Gastroesophageal sphincter (tissue), 4 donors: Measurements from ENCODE around the gene CRYBA4. TPM values are rescaled to one million over a fixed set of nuclear protein-coding genes. Genes with fewer than 3 reads are reported as not detected.
A peak's percentile ranks its signal among the peaks of the same experiment; 100 is the strongest.

Experiments
- ATAC-seq: fragments of 150-250 bp; one replicate; pipeline ENCODE4 v1.9.1; 2016; ENCODE audit warnings: mild to moderate bottlenecking, moderate library complexity
- H3K27ac ChIP-seq, 4 donors: fragments of 200-600 bp; sonication (generic) in 3 of 4; 1 replicate in 3 of 4; 2 replicates in 1 of 4; pipeline ENCODE4 v1.5.1; 2016 to 2019
- H3K27me3 ChIP-seq: fragments of 200-600 bp; sonication (generic); one replicate; pipeline ENCODE4 v1.5.1; 2019
- H3K36me3 ChIP-seq, 2 donors: fragments of 200-600 bp; sonication (generic); one replicate each; pipeline ENCODE4 v1.5.1; 2019; ENCODE audit warnings: control low read depth in 1 of 2
- H3K4me1 ChIP-seq, 3 donors: fragments of 200-600 bp; sonication (generic); 1 replicate in 2 of 3; 2 replicates in 1 of 3; pipeline ENCODE4 v1.5.1; 2016 to 2019; ENCODE audit warnings: control low read depth in 2 of 3
- H3K4me3 ChIP-seq, 2 donors: fragments of 200-600 bp; sonication (generic); one replicate each; pipeline ENCODE4 v1.5.1; 2019; ENCODE audit warnings: mild to moderate bottlenecking in 1 of 2, moderate library complexity in 1 of 2
- H3K9me3 ChIP-seq, 3 donors: fragments of 200-600 bp; sonication (generic); one replicate each; pipeline ENCODE4 v1.5.1; 2017 to 2019; ENCODE audit warnings: control low read depth in 2 of 3
- CTCF ChIP-seq, 4 experiments: fragments of 200-600 bp in 2 of 4; fragments of 450-650 bp in 2 of 4; sonication (generic) in 1 of 4; IDR thresholded peaks; one replicate each; pipeline ENCODE4 v1.5.1; 2017 to 2019; ENCODE audit warnings: antibody characterized with exemption in 4 of 4, mild to moderate bottlenecking in 2 of 4, moderate library complexity in 2 of 4
- EP300 ChIP-seq: sonication (generic); formaldehyde crosslinking; IDR thresholded peaks from one replicate; pipeline ENCODE4 v1.6.1; 2017; ENCODE audit warnings: antibody characterized with exemption, mild to moderate bottlenecking
- POLR2A ChIP-seq, 2 donors: fragments of 450-650 bp; IDR thresholded peaks; one replicate each; pipeline ENCODE4 v1.6.1; 2017; ENCODE audit warnings: antibody characterized with exemption in 2 of 2, mild to moderate bottlenecking in 2 of 2, moderate library complexity in 1 of 2
- POLR2AphosphoS5 ChIP-seq: sonication (generic); formaldehyde crosslinking; IDR thresholded peaks from one replicate; pipeline ENCODE4 v1.6.1; 2017; ENCODE audit warnings: antibody characterized with exemption
- WGBS, 2 donors: methylation state at CpG; one replicate each; pipeline ENCODE4 v1.1.5; 2018; ENCODE audit warnings: low coverage in 1 of 2; 5-methylcytosine and 5-hydroxymethylcytosine counted together
- total RNA-seq, 4 donors: library from RNA; depleted of rRNA; stranded (reverse); fragments of >200 nt; gene quantifications; one replicate each; pipeline ENCODE4 v1.1.0, GENCODE V29; 2016

CRYBA4 gene
- total RNA-seq, 4 donors from 2014 or later, result not detected

DNA sequence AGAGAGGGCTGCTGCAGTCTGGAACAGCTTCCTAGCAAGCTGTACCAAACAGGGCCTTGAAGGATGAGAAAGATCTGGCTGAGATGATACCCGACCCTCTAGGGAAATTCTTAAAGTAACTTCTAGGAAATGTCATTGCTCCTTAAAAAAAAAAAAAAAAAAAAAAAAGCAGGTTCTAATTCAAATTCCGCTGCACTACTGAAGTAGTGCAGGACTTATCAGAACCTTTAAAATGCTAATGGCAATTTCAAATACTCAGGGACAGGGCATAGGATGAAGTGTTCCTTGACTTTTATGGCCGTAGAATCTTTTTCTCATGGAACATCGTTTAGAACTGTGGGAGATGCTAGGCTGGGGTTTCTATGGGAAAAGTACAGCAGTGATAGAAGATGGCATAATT is 48.7 kb downstream of the CRYBA4 start:
- Histone ChIP-seq H3K36me3 (no peaks in the 10 kb centered on the region), H3K27ac (no peak overlapping the region), H3K27me3 (peaks cover 25% of the 10 kb centered on the region), H3K4me3 (no peak overlapping the region), H3K9me3 (no peaks in the 10 kb centered on the region), H3K4me1 (peaks cover 6 to 33% (median 6%) of the 10 kb centered on the region in 3 donors)
- TF ChIP-seq EP300 (no peak), CTCF (IDR thresholded peaks at IDR 0.05) (no peak), POLR2A (IDR thresholded peaks at IDR 0.05) (no peak), POLR2AphosphoS5 (no peak)
- 60 to 84% methylated on average over 1 to 4 of the region's 4 CpGs for WGBS, 2 donors
- ATAC-seq, result no peak

DNA sequence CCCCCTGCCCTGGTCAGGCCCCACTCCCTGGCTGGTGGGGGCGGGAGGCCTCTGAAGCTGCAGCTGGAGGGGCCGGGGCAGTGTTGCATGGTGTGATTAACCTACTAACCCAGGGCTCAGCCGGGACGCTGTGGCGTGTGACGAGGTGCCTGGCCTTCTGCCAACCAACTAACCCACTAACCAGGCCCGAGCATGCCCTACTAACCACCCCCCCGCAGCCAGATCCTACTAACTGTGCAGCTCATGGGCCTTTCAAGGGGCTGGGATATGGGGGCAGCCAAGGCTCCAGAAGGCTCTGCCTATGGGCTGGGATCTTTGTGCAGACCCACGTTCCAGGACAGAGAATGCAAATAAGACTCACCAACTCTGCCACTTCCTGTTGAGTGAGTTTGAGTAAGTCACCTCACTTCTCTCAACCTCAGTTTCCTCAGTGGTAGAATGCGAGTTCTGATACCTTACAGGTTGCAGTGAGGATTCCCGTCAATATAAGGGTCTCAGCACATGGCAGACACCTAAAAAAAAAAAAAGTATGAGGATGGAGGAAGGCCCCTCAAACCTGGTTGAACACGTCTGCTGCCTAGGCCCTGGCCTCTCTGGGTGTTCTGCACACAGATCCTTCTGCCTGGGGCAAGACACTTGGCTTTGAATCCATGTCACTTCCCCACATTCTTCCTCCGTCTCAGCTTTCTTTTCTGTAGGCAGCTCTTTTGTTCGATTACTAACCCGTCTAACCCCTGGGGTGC is 49.7 kb downstream of the CRYBA4 start:
- ATAC-seq, result no peak

GRCh38 chr22:26672060-26672471 is 50.3 kb downstream of the CRYBA4 start:
- H3K4me3 ChIP-seq, result peak overlapping the region; percentile 67 to 88
- H3K4me1 ChIP-seq, result peaks cover 6 to 39% (median 6%) of the 10 kb centered on the region in 3 donors
- peaks cover 12% of the 10 kb centered on the region for H3K27me3 ChIP-seq
- peak overlapping the region; percentile 88 to 96 (median 90) for H3K27ac ChIP-seq
- TF ChIP-seq POLR2A (IDR thresholded peaks at IDR 0.05) (no peak), POLR2AphosphoS5 (no peak), EP300 (no peak), CTCF (IDR thresholded peaks at IDR 0.05) (no peak)
- no peaks in the 10 kb centered on the region for H3K9me3 ChIP-seq
- no peak for ATAC-seq
- 74 to 93% methylated on average over 5 to 7 of the region's 8 CpGs for WGBS, 2 donors
- H3K36me3 ChIP-seq, result no peaks in the 10 kb centered on the region

More for the DNA sequence above, 49.7 kb downstream of the CRYBA4 start:
- Histone ChIP-seq H3K4me1 (peaks cover 6 to 39% (median 6%) of the 10 kb centered on the region in 3 donors), H3K27me3 (peaks cover 18% of the 10 kb centered on the region), H3K27ac (peak overlapping the region in 3 of 4 donors; percentile 89 to 96 (median 91)), H3K4me3 (no peak overlapping the region), H3K9me3 (no peaks in the 10 kb centered on the region), H3K36me3 (no peaks in the 10 kb centered on the region)
- 83 to 90% methylated on average over 4 to 7 of the region's 15 CpGs for WGBS, 2 donors
- TF ChIP-seq EP300, result no peak
- no peak for TF ChIP-seq POLR2AphosphoS5
- no peak for TF ChIP-seq POLR2A (IDR thresholded peaks at IDR 0.05)
- no peak for TF ChIP-seq CTCF (IDR thresholded peaks at IDR 0.05)

- Histone ChIP-seq H3K9me3 (no peaks in the 10 kb centered on the region), H3K27me3 (peaks cover 9% of the 10 kb centered on the region), H3K27ac (peak overlapping the region; percentile 88 to 96 (median 90)), H3K4me3 (peak overlapping the region; percentile 67 to 88), H3K4me1 (peaks cover 6 to 39% (median 6%) of the 10 kb centered on the region in 3 donors), H3K36me3 (no peaks in the 10 kb centered on the region)
- WGBS, 2 donors, result 0% methylated on average over 1 to 2 of the region's 36 CpGs
- peak; percentile 95 for ATAC-seq
- TF ChIP-seq EP300, result no peak
- TF ChIP-seq CTCF (IDR thresholded peaks at IDR 0.05), result peak in 3 of 4 experiments; percentile 18 to 76 (median 46)
- peak; percentile 55 for TF ChIP-seq POLR2AphosphoS5
- peak in 1 of 2 donors; percentile 32 for TF ChIP-seq POLR2A (IDR thresholded peaks at IDR 0.05)
These were observed 51.1 kb downstream of the CRYBA4 start for GRCh38 chr22:26672590-26673468.
